K562 (cell line): Measurements from ENCODE around the gene DNAH3. TPM values are rescaled to one million over a fixed set of nuclear protein-coding genes. Genes with fewer than 3 reads are reported as not detected.
A peak's percentile ranks its signal among the peaks of the same experiment; 100 is the strongest.

ENCODE experiments used
- ADNP ChIP-seq: fragments of 200-800 bp; sonication (Bioruptor generic); IDR thresholded peaks from 2 replicates; pipeline ENCODE4 v1.6.1; 2016; ENCODE audit warnings: missing genetic modification characterization, missing compliant biosample characterization
- BRF1 ChIP-seq: IDR thresholded peaks from 3 replicates; pipeline ENCODE4 v1.6.1; 2011; ENCODE audit warnings: borderline replicate concordance, mild to moderate bottlenecking; ENCODE audit not compliant: insufficient read length; ENCODE audit errors: extremely low read depth
- CREB1 ChIP-seq, 2 experiments: sonication (generic) in 1 of 2; formaldehyde crosslinking in 1 of 2; IDR thresholded peaks; 2 replicates each; pipeline versions ENCODE4 v1.6.1 to v1.8.0; 2012 to 2022; ENCODE audit warnings: inconsistent platforms in 1 of 2, mild to moderate bottlenecking in 1 of 2, missing genetic modification reagents in 1 of 2, moderate library complexity in 1 of 2
- E4F1 ChIP-seq: fragments of 250-450 bp; sonication (Bioruptor Pico); IDR thresholded peaks from 2 replicates; pipeline ENCODE4 v1.5.0; 2021; ENCODE audit warnings: mild to moderate bottlenecking, borderline replicate concordance
- EGR1 ChIP-seq: fragments of 450-650 bp; conservative IDR thresholded peaks from 2 replicates; pipeline ENCODE4 v1.6.1; 2017; ENCODE audit warnings: mild to moderate bottlenecking
- ELF4 ChIP-seq: fragments of 450-650 bp; formaldehyde crosslinking; IDR thresholded peaks from 2 replicates; pipeline ENCODE4 v1.4.0; 2022; ENCODE audit warnings: missing genetic modification characterization
- FOS ChIP-seq: IDR thresholded peaks from 3 replicates; pipeline ENCODE4 v1.6.1; 2011; ENCODE audit not compliant: insufficient read length; ENCODE audit errors: extremely low read depth
- GATAD2A ChIP-seq: fragments of 450-650 bp; IDR thresholded peaks from 2 replicates; pipeline ENCODE4 v1.6.1; 2017
- HNRNPK ChIP-seq: fragments of 200-400 bp; formaldehyde crosslinking; IDR thresholded peaks from one replicate; pipeline ENCODE4 v1.6.1; 2018; ENCODE audit warnings: mild to moderate bottlenecking, low read depth, low read length; ENCODE audit not compliant: poor library complexity, severe bottlenecking
- HNRNPUL1 ChIP-seq: fragments of 200-400 bp; formaldehyde crosslinking; IDR thresholded peaks from 2 replicates; pipeline ENCODE4 v1.6.1; 2017; ENCODE audit warnings: low read length
- JUNB ChIP-seq: fragments of 450-650 bp; formaldehyde crosslinking; conservative IDR thresholded peaks from 2 replicates; pipeline ENCODE4 v1.4.0; 2020; ENCODE audit warnings: mild to moderate bottlenecking
- KLF10 ChIP-seq: fragments of 250-450 bp; sonication (Bioruptor Pico); IDR thresholded peaks from 2 replicates; pipeline ENCODE4 v1.6.1; 2021; ENCODE audit warnings: matching md5 sums
- KLF13 ChIP-seq: fragments of 450-650 bp; IDR thresholded peaks from 2 replicates; pipeline ENCODE4 v1.6.1; 2016; ENCODE audit warnings: missing genetic modification characterization, low read depth, mild to moderate bottlenecking, missing compliant biosample characterization, moderate library complexity, borderline replicate concordance
- MCM3 ChIP-seq: fragments of 450-650 bp; IDR thresholded peaks from 2 replicates; pipeline ENCODE4 v1.6.1; 2016
- MCM5 ChIP-seq: fragments of 450-650 bp; IDR thresholded peaks from 2 replicates; pipeline ENCODE4 v1.6.1; 2016; ENCODE audit warnings: low read depth
- MEIS2 ChIP-seq: fragments of 450-650 bp; IDR thresholded peaks from 2 replicates; pipeline ENCODE4 v1.6.1; 2014; ENCODE audit warnings: mild to moderate bottlenecking; ENCODE audit not compliant: partially characterized antibody
- NFATC3 ChIP-seq: fragments of 450-650 bp; IDR thresholded peaks from 2 replicates; pipeline ENCODE4 v1.6.1; 2017; ENCODE audit warnings: mild to moderate bottlenecking
- NFIC ChIP-seq: fragments of 450-650 bp; IDR thresholded peaks from 2 replicates; pipeline ENCODE4 v1.6.1; 2017; ENCODE audit warnings: mild to moderate bottlenecking, inconsistent platforms
- POLR2H ChIP-seq: IDR thresholded peaks from 2 replicates; pipeline ENCODE4 v1.6.1; 2016; ENCODE audit warnings: missing genetic modification characterization, low read depth, mild to moderate bottlenecking, control low read depth, missing compliant biosample characterization, moderate library complexity
- RAD21 ChIP-seq, 2 experiments: fragments of 250-450 bp in 1 of 2; fragments of 450-650 bp in 1 of 2; sonication (Bioruptor Pico) in 1 of 2; formaldehyde crosslinking in 1 of 2; IDR thresholded peaks in 1 of 2; conservative IDR thresholded peaks in 1 of 2; 2 replicates each; pipeline versions ENCODE4 v1.4.0 to v1.8.0; 2020 to 2022; ENCODE audit warnings: mild to moderate bottlenecking in 2 of 2, moderate library complexity in 1 of 2
- ZNF324 ChIP-seq: fragments of 250-450 bp; sonication (Bioruptor Pico); IDR thresholded peaks from 2 replicates; pipeline ENCODE4 v1.4.0; 2020; ENCODE audit warnings: mild to moderate bottlenecking
- ZNF717 ChIP-seq: fragments of 250-450 bp; sonication (Bioruptor Pico); IDR thresholded peaks from 2 replicates; pipeline ENCODE4 v1.5.0; 2021
- ZNF764 ChIP-seq: fragments of 250-450 bp; sonication (Bioruptor Pico); IDR thresholded peaks from 2 replicates; pipeline ENCODE4 v1.4.0; 2020; ENCODE audit warnings: low read depth, mild to moderate bottlenecking, moderate library complexity
- ZSCAN32 ChIP-seq: fragments of 450-650 bp; formaldehyde crosslinking; IDR thresholded peaks from 2 replicates; pipeline ENCODE4 v1.4.0; 2020; ENCODE audit warnings: mild to moderate bottlenecking, moderate library complexity
- polyA plus RNA-seq, 8 experiments: library from polyadenylated mRNA; depleted of rRNA in 4 of 8; stranded (reverse) in 5 of 8; unstranded in 3 of 8; fragments of >200 nt; fragmentation: Nextera tagmentation in 2 of 8; fragmentation: Illumina TruSeq in 1 of 8; extraction: Ambion mirVana in 2 of 8; extraction: Trizol in 1 of 8; gene quantifications; 2 replicates each; pipeline versions ENCODE4 v1.2.1 to v1.2.3, GENCODE V29; 2011 to 2014; ENCODE audit warnings: inconsistent platforms in 1 of 8, missing spikeins in 1 of 8
- total RNA-seq, 7 experiments: library from RNA; depleted of rRNA in 6 of 7; stranded (reverse); fragments of >200 nt in 6 of 7; fragmentation: Illumina TruSeq in 2 of 7; extraction: Trizol in 2 of 7; gene quantifications; 2 replicates each; pipeline versions ENCODE4 v1.2.1 to v1.2.3, GENCODE V29; 2011 to 2021; ENCODE audit warnings: low replicate concordance in 1 of 7
- TF ChIP-seq, protein P1 (sequence below): sonication (generic); formaldehyde crosslinking; IDR thresholded peaks from 2 replicates; pipeline ENCODE4 v1.8.0; 2022; ENCODE audit warnings: mild to moderate bottlenecking, missing genetic modification reagents
- TF ChIP-seq, protein P2 (sequence below): sonication (generic); formaldehyde crosslinking; IDR thresholded peaks from 2 replicates; pipeline ENCODE4 v1.4.0; 2020; ENCODE audit warnings: mild to moderate bottlenecking, missing genetic modification reagents

The DNAH3 gene
- total and polyA plus RNA-seq, 9 of the 15 experiments (the other 6 are each of a cell fraction or from before 2014, with no cell fraction given) = 0.32 to 0.84 (median 0.44) TPM

- TF ChIP-seq KLF13 (tag) = peak; percentile 100
- no peak for TF ChIP-seq ADNP (tag)
- no peak for TF ChIP-seq HNRNPUL1
- peak; percentile 97 for TF ChIP-seq KLF10 (CRISPR knock-in tag)
- no peak for TF ChIP-seq NFIC
- TF ChIP-seq BRF1 = no peak
- TF ChIP-seq HNRNPK = no peak
- peak; percentile 95 for TF ChIP-seq ZNF324 (CRISPR knock-in tag)
- TF ChIP-seq MCM3 = no peak
- TF ChIP-seq GATAD2A = peak; percentile 95
- no peak for TF ChIP-seq FOS
- no peak for TF ChIP-seq MCM5
- TF ChIP-seq POLR2H (tag) = peak; percentile 94
- TF ChIP-seq RAD21 (CRISPR knock-in tag; conservative IDR thresholded peaks at IDR 0.05 in 1 of 2, IDR thresholded peaks at IDR 0.05 in 1 of 2) = peak; percentile 78 to 80
- TF ChIP-seq, protein P1, sequence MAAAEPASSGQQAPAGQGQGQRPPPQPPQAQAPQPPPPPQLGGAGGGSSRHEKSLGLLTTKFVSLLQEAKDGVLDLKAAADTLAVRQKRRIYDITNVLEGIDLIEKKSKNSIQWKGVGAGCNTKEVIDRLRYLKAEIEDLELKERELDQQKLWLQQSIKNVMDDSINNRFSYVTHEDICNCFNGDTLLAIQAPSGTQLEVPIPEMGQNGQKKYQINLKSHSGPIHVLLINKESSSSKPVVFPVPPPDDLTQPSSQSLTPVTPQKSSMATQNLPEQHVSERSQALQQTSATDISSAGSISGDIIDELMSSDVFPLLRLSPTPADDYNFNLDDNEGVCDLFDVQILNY (CRISPR knock-in tag) = no peak
- peak; percentile 92 for TF ChIP-seq ZNF764
- TF ChIP-seq ELF4 (CRISPR knock-in tag) = peak; percentile 100
- peak; percentile 97 for TF ChIP-seq ZNF717
- peak; percentile 98 for TF ChIP-seq ZSCAN32
- no peak for TF ChIP-seq CREB1 (IDR thresholded peaks at IDR 0.05)
- TF ChIP-seq CREB1 (CRISPR knock-in tag; IDR thresholded peaks at IDR 0.05) = no peak
- peak; percentile 64 for TF ChIP-seq MEIS2
- peak; percentile 95 for TF ChIP-seq JUNB (CRISPR knock-in tag)
- TF ChIP-seq E4F1 (CRISPR knock-in tag) = peak; percentile 93
- TF ChIP-seq, protein P2, sequence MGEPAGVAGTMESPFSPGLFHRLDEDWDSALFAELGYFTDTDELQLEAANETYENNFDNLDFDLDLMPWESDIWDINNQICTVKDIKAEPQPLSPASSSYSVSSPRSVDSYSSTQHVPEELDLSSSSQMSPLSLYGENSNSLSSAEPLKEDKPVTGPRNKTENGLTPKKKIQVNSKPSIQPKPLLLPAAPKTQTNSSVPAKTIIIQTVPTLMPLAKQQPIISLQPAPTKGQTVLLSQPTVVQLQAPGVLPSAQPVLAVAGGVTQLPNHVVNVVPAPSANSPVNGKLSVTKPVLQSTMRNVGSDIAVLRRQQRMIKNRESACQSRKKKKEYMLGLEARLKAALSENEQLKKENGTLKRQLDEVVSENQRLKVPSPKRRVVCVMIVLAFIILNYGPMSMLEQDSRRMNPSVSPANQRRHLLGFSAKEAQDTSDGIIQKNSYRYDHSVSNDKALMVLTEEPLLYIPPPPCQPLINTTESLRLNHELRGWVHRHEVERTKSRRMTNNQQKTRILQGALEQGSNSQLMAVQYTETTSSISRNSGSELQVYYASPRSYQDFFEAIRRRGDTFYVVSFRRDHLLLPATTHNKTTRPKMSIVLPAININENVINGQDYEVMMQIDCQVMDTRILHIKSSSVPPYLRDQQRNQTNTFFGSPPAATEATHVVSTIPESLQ (CRISPR knock-in tag) = no peak
- no peak for TF ChIP-seq NFATC3
- TF ChIP-seq EGR1 = no peak
Observed at GRCh38 chr16:20944861-20945574, 205.6 kb downstream of the DNAH3 start (continued).
